Jurkat, Clone E6-1 (cell line): Measurements from ENCODE around the gene COL8A2.

Source experiments
- DNase-seq: peaks from one replicate; pipeline ENCODE4 v3.0.0-alpha.2; 2011; ENCODE audit warnings: low read depth, low spot score
- H3K4me3 ChIP-seq: 2 replicates; pipeline ENCODE4 v1.5.1; 2011; ENCODE audit warnings: mild to moderate bottlenecking, low read length, control low read depth, moderate library complexity

COL8A2 gene

DNA sequence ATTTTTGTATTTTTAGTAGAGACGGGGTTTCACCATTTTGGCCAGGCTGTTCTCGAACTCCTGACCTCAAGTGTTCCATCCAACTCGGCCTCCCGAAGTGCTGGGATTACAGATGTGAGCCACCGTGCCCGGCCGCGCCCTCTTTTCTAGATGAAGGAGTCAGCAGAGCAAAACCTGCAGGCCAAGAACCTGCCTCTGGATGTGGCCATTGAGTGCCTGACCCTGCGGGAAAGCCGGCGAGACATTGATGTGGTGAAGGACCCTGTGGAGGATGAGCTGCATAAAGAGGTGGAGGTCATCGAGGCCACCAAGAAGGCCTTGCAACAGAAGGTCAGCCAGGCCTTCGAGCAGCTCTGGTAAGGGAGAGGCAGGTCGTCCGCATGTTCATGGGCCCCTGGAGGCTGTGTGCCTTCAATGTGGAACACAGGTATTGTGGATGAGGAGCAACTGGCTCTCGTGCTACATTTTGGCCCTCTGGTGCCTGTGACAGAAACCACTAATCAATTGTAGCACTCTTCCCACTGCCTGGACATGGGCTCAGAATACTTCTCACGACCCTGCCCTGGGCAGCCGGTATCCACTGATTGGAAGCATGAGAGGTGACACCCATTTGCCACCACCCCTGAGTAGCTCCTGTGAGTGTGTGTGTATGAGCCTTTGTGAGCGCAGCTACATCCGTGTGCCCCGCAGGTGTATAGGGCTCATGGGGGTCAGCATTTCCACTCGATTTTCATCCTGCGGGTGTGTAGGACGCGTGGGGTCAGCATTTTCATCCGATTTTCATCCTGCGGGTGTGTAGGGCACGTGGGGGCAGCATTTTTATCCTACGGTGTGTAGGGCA, 39.1 kb downstream of the COL8A2 start:
- H3K4me3 ChIP-seq: no peak overlapping the region
- no peak for DNase-seq

DNA sequence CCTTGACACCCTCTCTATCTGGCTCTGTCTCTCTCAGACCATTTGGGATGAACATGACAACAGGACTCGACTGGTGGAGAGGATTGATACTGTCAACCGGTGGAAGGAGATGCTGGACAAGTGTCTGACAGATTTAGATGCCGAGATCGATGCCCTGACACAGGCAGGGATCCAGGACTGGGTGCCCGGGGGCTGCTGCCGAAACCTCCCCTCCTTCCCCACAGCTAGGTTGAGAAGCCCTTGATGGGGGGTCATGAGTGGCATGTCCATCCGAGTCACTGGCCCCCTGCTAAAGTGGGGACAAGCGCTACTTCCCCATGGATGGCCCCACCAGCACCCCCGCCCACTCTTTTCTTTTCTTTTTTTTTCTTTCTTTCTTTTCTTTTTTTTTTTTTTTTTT, 39.9 kb downstream of the COL8A2 start:
- no peak overlapping the region for H3K4me3 ChIP-seq
- no peak for DNase-seq

DNA sequence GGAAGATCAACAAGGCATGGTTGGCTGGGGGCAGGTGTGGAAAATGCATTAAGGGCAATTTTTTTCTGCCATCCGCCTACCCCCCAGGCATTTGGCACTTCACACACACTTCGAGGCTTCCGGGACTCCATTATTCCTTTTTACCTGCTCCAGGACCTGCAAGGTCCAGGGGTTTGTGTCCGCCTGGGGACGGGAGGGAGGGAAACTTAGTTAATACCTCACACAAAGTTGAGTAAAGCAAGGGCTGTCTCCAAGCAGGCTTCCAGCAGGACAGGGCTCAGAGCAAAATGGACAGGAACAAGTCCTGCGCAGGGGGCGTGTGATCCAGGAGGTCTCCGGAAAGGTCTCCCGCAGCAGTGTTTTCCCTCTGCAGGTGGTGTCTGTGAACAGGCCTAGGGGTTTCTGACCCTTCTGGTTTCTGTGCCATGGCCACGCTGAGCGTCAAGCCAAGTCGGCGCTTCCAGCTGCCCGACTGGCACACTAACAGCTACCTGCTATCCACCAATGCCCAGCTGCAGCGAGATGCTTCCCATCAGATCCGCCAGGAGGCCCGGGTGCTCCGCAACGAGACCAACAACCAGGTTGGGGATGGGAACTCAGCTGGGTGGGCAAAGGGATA, 40.4 kb downstream of the COL8A2 start:
- H3K4me3 ChIP-seq: no peak overlapping the region

GRCh38 chr1:36083635-36084496, 41.2 kb downstream of the COL8A2 start, which contains the start of gene TEKT2:
TSS of gene TEKT2 (plus strand) at chr1:36084094. CDS start at chr1:36084922, 828 bp downstream.
- DNase-seq: no peak
- H3K4me3 ChIP-seq: no peak within 1 kb of the TSS

More for the DNA sequence above, 40.4 kb downstream of the COL8A2 start:
- DNase-seq: no peak

- DNase-seq: no peak
- no peak overlapping the region for H3K4me3 ChIP-seq
Measured at GRCh38 chr1:36083219-36083618, 41.8 kb downstream of the COL8A2 start.

GRCh38 chr1:36081926-36082485, 43.0 kb downstream of the COL8A2 start:
- no peak for DNase-seq
- no peak overlapping the region for H3K4me3 ChIP-seq

DNA sequence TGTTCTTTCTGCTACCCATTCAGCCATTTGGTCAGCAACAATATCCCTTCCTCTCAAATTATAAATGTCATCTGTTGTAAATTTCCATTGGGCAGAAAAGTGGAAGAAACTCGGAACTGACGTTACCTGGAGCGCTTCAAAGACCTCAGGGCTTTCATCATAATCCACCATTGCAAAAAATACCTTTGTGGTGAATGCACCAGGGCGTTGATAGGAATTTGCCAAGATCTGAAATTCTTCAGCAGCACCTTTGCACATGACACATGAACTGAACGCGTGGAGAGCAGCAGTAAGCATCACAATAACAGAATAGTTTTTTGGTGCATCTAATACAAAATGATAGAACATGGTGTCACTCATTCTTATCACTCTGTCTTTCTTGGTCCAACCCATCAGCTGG, 44.2 kb downstream of the COL8A2 start:
- no peak overlapping the region for H3K4me3 ChIP-seq
- no peak for DNase-seq

DNA sequence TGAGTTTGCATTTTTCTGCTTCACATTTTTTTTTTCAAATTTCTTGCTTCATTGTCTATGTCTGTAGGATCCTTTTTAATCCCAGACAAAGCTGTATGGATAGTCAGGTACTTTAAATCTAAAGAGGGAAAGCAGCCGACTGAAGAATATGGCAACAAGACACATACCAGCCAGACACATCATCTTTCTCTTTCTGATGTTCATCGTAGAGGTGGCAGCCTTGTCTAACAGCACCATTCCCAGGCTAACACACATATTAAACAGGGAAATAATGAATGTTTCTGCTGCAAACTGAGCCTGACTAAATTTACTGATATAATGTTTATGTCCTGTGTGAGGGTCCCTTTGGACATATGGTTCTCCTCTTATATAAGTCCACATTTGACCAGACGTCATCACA, 44.8 kb downstream of the COL8A2 start:
- H3K4me3 ChIP-seq: no peak overlapping the region
- no peak for DNase-seq

GRCh38 chr1:36076979-36077573, 47.9 kb downstream of the COL8A2 start:
- DNase-seq: no peak

DNA sequence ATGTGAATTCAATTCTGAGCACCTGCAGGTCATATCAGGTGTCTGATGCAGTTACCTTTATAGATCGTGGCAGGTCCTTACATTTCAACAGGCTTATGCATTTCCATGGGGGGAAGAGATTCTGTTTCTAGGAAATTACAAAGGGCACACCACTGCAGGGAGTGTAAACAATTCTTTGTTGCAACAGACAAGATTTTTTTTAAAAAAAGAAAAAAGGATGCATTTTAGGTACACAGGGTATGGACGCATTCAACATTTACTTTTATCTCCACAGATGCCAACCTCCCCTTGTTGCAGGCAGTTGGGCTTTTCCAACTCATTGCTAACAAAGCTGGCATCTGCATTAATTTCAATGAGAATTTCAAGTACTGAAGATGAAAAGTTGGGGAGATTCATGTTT, 54.7 kb downstream of the COL8A2 start:
- no peak for DNase-seq
- H3K4me3 ChIP-seq: no peak overlapping the region

More at GRCh38 chr1:36076979-36077573, 47.9 kb downstream of the COL8A2 start:
- no peak overlapping the region for H3K4me3 ChIP-seq

- DNase-seq: no peak
- H3K4me3 ChIP-seq: no peak overlapping the region
Measured at GRCh38 chr1:36068866-36069265, 56.2 kb downstream of the COL8A2 start.

DNA sequence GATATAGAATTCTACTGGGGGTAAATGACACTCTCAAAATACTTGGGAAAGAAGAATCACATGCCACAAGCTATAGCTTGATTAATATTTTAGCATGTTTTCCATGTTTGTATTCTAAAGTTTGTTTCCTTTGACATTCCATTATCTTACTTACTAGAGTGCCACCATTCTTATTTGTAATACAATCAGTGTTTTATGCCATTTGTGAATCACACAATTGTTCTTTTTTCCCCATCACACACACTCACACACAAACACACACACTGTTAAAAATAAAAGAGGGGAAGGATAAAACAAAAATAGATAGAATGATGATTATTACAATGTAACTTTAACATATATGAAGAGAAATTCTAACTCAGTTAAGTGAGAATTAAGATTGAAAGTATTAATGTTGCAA, 57.2 kb downstream of the COL8A2 start:
- no peak overlapping the region for H3K4me3 ChIP-seq
- no peak for DNase-seq

DNA sequence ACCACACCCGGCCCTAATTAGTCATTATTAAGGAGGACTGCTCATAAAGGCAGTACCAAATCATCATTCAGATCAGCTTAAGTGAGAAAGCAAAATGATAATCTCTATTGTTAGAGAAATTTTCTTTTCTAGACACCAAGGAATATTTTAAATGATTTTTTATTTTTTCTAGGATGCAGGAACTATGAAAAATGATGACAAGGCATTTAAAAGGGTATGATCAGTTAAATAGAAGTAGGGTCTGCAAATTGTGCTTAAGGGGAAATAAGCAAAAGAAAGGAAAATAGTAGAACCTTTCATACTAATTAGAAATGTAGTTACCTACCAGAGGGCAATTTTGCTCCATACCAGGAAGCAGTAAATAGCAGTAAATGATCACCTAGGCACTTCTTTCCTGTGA, 62.7 kb downstream of the COL8A2 start:
- no peak overlapping the region for H3K4me3 ChIP-seq
- DNase-seq: no peak

GRCh38 chr1:36055706-36056105, 69.3 kb downstream of the COL8A2 start:
- no peak for DNase-seq
- no peak overlapping the region for H3K4me3 ChIP-seq

DNA sequence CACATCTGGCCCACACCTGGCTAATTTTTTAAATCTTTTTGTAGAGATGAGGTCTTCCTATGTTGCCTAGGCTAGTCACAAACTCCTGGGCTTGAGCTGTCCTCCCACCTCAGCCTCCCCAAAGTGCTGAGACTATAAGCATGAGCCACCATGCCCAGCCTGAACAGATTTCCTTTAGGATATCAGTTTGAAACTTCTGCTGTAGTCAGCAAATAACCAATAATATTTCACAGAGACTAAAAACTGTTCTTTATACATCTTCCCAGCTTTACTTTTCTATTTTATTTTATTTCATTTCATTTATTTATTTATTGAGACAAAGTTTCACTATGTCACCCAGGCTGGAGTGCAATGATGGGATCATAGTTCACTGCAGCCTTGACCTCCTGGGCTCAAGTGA, 71.0 kb downstream of the COL8A2 start:
- no peak overlapping the region for H3K4me3 ChIP-seq
- DNase-seq: no peak

- H3K4me3 ChIP-seq: no peak overlapping the region
- no peak for DNase-seq
Measured at GRCh38 chr1:36051821-36052220, 73.2 kb downstream of the COL8A2 start.
